GM18861 (cell line): ENCODE measurements around the gene ZSCAN22.

Source experiments
- ATAC-seq: cut with Tn5 transposase; IDR thresholded peaks from one replicate; pipeline ENCODE4 v1.9.1; 2021; ENCODE audit not compliant: unreplicated experiment

Gene ZSCAN22

DNA sequence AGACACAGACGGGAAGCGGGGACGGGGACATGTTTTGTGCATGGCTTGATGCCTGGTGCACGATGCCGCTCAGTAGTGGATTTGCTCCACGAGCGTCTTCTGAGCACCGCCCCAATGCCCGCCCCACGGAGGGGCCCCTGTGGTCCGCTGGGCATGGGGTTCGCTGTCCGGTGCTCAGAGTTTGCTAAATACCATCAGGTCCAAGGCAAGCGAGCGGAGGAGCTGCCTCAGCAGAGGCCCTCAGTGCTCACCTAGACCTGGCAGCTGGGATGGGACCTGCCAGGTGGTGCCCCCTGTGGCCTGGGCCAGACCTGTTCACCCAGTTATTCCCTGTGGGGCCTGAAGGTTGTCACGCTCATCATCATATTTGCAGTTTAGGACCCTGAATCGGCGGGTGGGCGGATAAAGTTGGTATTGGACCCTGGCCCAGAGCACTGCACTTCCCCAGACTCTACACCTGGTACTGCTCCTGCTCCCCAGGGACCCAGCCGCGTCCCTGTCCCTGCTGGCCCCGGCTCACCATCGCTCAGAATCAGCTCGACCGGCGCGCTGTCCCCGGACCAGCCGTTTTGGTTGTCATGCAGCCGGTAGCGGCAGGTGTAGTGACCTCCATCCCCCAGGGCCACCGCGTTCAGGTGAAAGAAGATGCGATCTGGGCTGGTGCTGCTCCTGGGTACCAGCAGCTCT is 24.2 kb downstream of the ZSCAN22 start:
- ATAC-seq: no peak

DNA sequence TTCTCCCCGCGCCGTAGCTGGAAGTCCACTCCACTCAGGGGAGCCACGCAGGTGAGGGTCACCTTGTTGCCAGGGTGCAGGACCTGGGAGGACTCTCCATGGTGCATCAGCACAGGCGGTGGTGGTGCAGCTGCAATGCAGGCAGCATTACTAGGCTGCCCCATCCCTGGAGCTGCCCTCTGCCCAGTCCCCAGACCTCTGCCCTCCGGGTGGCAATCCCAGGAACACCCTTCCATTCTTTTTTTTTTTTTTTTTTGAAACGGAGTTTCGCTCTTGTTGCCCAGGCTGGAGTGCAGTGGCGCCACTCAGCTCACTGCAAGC is 24.7 kb downstream of the ZSCAN22 start:
- no peak for ATAC-seq

DNA sequence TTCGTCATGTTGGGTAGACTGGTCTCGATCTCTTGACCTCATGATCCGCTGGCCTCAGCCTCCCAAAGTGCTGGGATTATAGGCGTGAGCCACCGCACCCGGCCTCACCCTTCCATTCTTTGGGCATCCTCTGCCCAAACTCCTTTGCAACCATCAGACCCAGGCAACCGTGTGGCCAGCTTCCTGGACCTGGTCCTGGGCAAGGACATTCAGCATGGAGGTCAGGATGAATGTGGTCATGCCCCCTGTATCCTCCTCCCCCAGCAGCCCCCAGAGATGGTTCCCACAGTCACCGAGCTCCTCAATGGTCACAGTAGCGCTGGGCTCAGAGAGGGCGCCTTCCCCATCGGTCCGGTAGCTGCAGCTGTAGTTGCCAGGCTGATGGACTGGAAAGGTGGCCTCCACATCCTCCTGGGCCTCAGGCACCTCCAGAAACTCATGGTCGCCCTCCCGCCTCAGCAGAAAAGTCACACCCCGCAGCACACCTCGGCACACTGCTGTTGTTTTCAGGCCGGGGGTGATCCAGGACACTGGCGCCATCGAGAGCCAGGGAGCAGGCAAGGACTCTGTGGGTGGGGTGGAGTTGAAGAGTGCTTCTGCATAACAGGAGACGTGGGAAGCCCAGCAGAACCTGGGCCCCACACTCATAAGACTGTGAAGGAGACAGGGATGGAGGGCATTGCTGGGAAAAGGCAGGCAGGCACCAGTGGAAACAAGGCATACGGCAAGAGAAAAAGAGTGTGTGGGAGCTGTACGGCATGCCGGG is 25.4 kb downstream of the ZSCAN22 start:
- no peak for ATAC-seq

DNA sequence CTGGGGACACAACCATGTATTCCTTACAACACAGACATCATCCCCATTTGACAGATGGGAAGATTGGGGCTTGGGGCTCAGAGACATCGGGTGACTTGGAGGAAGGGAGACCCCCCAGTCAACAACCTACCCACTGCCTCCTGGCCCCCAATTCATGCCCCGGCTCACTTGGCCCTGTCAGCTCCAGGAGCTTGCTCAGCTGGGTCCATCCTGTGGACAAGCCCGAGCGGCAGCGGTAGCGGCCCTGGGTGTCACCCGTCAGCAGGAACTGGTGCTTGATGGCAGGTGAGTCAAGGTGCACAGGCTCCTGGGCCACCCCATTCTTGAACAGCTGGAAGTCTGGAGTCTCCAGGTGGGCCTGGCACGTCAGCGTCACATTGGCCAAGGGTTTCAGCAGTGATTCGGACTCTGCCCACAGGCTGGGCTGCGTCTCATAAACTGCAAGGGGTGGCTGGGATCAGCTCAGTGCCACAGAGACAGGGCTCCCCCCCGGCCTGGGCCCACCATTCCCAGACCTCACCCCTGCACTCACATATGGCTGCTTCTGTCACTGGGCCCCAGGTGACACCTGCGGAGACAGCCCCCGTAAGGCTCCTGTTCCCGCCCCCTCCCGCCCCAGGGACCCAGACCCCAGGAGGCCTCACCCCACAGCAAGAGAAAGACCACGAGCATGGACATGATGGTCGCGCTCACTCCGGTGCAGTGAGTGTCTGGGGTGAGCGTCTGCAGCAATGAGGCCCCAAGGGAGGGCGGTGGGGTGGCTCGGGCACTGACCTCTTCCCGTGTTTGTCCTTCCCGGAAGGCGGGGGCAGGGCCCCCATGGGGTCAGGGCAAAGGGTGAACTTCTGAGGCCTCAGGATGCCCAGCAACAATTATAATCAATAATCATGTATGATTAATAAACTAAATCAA is 26.2 kb downstream of the ZSCAN22 start, which contains the start of gene A1BG:
A1BG (minus strand) TSS at position 733 of the 912 bp plus-strand sequence; CDS start at position 678, 55 bp downstream.
- no peak for ATAC-seq

DNA sequence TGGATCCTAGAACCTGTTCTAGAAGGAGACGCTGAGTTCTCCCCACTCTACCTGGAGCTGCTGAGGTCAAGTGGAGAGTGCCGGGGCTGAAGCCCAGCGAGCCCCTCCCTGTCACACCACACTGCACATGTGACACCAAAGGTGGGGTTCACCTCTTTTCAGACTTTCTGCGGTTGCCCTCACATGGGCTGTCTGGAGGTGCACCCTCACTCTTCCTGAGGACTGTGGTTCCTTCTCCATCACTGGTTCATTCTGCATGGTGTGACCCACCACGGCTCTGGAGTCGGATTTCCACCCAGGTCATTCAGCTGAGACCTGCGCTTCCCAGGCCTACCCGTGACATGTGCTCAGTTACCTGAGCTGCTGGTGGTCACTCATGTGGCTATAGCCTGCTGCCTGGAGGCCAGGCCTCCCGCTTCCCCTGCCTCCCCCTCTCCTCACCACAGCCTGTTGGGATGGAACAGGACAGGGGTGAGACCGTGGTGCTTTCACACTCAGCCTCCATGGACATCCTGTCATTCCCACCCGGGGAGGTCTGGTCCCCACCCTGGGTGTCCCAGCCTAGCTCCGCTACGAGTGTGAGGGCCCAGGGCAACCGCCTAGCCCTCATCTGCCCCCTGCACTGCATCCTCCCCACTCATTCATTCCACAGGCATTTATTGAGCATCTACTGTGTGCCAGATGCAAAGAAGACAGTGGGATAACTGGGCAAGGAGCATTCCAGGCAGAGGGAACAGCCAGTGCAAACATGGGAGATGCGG is 27.1 kb downstream of the ZSCAN22 start:
- no peak for ATAC-seq

DNA sequence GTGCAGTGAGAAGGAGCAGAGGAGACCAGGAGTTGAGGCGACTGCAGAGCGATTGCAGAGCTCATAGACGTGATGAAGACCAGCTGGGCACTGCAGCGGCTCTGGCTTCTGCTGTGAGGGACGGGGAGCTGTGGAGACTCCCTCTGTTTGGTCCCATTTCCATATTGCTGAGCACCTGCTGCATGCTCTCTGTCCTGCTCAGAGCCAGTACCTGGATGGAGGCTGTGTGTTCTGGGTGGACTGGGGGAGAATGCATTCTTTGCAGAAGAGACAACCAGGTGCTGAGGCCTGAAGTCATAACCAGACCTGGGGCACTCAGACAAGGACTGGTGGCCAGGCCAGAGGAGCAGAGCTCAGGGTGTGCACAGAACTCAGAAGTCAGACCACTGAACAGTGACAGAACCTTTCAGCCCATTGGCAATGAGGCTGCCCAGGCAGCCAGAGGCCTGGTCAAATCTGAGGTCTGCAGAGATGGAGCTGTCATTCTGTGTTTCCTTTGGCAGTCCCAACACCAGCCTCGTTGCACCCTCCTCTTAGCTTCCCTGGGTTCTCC is 27.8 kb downstream of the ZSCAN22 start:
- no peak for ATAC-seq

DNA sequence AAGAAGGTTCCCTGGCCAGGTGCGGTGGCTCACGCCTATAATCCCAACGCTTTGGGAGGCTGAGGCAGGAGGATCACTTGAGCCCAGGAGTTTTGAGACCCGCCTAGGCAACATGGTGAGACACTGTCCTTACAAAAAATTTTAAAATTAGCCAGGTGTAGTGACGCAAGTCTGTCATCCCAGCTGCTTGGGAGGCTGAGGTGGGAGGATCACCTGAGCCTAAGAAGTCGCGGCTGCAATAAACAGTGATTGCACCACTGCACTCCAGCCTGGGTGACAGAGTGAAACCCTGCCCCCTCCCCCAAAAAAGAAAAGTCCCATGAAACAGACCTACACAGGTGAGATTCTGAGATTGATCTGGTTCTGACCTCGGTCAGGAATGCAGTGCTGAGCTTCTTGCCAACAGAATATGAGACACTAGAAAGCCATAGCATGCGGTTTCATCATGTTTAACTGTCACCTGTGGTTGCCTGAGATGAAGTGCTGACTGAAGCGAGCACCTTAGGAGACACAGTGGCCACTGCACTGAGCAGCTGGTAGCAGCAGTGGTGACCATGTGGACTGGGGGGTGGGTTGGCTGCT is 28.5 kb downstream of the ZSCAN22 start:
- ATAC-seq: no peak

DNA sequence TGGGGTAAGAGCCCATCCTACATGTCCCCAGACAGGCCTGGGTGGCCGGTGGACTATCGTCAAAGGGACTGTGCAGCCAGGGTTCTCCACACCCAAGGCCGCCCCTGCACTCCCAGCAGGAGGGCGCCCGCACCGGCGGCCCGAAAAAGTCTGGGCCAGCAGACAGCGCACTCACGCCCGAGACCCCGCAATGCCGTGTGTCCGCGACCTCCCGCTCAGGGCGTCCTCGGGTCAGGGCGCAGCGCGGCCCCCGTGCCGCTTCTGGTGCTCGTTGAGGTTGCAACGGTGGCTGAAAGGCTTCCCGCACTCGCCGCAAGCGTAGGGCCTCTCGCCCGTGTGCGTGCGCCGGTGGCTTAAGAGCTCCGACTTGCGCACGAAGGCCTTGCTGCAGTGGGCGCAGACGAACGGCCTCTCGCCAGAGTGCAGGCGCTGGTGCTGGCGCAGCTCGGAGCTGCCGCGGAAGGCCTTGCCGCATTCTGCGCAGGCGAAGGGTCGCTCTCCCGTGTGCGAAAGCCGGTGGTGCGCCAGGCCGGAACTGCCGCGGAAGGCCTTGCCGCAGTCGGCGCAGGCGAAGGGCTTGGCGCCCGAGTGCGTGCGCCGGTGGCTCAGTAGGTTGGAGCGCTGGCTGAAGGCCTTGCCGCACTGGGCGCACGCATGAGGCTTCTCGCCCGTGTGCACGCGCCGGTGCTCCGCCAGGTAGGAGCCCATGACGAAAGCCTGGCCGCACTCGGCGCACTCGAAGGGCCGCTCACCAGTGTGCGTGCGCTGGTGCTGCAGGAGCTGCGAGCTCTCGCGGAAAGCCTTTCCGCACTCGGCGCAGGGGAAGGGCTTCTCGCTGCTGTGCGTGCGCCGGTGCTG is 29.3 kb downstream of the ZSCAN22 start:
- no peak for ATAC-seq

DNA sequence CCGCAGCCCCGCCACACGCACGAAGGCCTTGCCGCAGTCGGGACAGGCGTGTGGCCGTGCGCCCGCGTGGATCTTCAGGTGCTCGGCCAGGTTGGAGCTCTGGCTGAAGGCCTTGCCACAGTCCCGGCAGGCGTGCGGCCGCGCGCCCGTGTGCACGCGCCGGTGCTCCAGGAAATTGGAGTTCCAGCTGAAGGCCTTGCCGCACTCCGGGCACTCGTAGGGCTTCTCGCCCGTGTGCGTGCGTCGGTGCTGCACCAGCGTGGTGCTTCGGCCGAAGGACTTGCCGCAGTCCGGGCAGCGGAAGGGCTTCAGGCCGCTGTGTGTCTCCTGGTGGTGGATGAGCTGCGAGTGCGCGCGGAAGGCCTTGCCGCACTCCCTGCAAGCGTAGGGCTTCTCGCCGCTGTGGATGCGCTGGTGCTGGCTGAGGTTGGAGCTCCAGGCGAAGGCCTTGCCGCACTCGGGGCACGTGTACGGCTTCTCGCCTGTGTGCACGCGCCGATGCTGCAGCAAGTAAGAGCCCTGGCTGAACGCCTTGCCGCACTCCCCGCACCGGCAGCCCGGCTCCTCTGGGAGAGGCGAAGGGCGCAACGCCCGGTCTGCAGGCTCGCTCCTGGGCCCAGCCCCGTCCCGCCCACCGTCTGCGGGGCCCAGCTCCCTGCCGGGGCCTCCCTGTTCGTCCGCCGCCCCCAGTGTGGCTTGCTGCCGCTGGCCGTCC is 30.1 kb downstream of the ZSCAN22 start:
- no peak for ATAC-seq

DNA sequence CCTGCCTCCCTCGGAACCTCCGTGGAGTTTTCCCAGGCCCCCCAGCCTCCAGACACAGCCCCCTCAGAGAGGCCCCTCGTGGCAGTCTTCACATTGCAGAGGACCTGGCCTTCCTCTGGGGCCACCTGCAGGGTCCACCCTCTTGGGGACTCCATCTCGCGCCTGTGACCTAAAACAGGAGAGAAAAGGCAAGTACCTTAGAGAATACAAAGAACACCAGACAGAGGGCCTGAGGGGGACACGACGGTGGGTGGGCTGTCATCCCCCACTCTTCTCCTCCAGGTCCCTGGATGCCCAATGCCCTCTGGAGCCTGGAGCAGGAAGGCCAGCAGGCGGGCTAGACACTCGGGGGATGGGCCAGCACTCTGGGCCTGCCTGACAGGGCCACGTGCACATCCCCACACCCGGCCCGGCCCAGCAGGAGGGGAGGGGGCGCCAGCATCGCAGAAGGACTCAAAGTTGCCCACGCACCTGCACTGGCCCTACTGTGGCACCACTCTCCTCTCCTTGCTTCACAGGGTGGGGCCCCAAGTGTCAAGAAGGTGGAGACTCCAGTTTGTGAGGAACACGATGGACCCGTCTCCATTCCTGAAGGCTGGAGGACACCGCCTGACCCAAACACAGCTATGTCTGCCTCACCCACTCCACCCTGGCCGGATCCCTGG is 30.8 kb downstream of the ZSCAN22 start:
- no peak for ATAC-seq

DNA sequence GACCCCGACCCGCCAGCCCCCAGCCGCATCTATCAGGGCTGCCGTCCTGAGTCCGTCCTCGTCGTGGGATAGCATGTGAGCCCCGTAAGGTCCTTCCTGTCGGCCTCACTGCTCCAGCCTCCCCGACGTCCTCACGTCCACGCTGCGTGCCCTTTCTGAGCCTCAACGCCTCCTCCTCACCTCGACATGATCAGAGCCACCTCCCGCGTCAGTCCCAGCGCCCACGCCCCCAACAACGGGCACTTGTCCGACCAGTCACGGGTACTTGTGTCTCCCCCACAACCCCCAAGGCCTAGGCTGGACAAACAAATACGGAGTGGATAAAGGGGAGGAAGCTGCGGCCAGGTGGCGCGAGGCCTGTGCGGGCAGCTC is 35.1 kb downstream of the ZSCAN22 start:
- no peak for ATAC-seq

DNA sequence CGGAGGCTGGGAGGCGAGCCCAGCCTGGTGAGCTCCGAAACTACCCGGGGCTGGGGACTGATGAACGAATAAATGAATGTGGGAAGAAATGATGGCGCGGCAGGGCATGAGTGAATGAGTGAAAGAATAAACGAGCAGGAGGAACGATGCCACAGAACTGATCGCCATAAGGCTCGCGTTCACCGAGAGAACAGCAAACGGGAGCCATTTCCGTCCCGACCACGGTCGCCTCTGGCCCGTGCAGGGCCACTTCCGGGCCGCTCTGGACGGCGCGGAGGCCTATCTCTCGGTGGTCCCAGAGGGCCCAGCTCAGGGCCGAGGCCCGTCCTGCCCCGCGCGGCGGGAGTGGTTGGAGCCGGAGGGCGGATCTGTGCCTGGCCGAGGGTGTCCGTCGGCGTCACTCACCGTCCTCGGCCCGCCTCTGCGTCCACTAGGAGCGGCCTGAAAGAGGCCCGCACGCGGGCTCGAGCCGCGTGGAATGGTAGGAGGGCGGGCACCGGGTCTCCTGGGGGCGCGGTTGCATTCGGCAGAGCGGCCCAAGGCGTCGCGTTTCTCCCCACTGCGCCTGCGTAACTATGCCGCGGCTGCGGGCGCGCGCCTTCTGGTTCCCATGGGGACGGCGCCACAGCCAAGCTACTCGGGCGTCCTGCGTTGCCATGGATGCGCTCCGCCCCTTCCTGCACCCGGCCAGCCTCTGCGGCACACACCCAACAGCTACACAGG is 35.6 kb downstream of the ZSCAN22 start, which contains the start of gene ZNF497:
ZNF497 (minus strand) TSS at position 480 of the 723 bp plus-strand sequence. CDS start 5,116 bp downstream, outside the sequence.
- peak; percentile 77 for ATAC-seq

DNA sequence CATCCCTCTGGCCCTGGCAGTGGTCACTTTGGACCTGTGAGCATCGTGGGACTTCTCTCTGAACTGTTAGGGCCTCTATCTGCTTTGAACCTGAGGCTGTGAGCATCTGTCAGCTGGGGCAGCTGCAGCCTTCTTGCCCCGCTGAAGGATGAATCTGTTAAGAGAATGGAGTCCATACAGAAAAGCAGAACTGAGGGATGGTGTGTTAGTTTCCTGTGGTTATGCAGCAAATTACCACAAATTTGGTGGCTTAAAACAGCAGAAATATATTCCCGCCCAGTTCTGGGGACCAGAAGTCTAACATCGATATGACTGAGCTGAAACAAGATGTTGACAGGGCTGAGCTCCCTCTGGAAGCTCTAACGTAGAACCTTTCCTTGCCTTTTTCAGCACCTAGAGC is 37.4 kb downstream of the ZSCAN22 start:
- ATAC-seq: no peak

DNA sequence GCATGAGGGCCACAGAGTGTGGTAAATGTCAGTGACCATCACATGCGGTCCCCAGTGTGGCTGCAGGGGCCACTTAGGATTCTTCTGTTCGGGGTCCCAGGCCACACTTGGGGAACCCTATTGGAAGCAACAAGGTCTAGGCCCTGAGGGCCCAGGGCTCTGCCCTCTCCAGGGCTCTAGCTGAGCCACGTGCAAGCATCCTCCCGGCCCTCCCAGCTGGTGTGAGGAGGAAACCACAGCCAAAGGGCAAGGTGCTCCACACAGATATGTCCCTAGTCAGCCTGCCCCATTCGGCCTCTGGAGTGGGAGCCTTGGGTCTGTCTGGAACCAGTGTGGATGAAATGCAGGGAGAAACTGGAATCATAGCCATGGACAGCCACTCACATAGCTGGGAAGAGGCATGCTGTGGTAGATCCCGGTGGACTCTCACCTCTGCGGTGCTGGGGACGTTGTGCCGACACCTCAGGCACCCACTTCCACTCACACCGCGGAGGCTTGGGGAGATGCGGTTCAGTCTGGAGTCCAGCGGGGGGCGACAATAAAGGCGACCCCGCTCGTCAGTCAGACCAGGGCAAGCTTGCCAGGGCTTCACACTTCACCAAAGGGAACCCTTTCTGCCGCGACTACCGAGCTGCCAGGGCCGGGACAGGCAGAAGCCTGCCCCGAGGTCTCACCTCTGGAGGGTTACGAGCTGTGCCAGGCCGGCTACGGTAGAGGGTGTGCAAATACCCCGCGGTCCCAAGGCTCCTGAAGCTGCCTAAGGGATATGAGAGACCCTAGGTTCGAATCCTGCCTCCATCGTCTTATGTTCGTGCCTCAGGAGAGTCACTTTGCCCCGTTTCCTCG is 40.0 kb downstream of the ZSCAN22 start:
- no peak for ATAC-seq

DNA sequence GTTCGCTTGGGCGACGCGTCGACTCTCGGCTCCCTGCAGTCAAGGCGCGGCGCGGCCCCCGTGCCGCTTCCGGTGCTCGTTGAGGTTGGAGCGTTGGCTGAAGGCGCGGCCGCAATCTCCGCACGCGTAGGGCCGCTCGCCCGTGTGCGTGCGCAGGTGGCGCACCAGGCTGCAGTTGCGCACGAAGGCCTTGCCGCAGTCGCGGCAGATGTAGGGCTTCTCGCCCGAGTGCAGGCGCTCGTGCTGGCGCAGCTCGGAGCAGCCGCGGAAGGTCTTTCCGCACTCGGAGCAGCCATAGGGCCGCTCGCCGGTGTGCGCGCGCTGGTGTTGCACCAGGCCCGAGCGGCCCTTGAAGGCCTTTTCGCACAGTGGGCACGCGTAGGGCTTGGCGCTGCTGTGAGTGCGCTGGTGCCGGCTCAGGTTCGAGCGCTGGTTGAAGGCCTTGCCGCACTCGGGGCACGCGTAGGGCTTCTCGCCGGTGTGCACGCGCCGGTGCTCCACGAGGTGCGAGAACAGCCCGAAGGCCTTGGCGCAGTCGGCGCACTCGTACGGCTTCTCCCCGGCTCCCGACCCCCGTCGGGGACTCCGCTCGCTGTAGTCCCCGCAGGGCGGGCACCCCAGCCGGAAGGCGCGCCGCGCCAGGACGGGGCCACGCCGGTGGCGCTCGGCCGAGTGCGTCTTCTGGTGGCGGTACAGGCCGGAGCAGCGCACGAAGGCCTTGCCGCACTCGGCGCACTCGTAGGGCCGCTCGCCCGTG is 41.1 kb downstream of the ZSCAN22 start:
- no peak for ATAC-seq
